PC-3 (cell line): Measurements from ENCODE around the gene POLDIP2.

Experiments
- EZH2phosphoT487 ChIP-seq: fragments of 300-600 bp; sonication (generic); IDR thresholded peaks from 2 replicates; pipeline ENCODE4 v1.6.1; 2018; ENCODE audit warnings: mild to moderate bottlenecking, antibody characterized with exemption, low read length, borderline replicate concordance
- TF ChIP-seq, protein P1 (sequence below): fragments of 300-600 bp; sonication (generic); conservative IDR thresholded peaks from 2 replicates; pipeline ENCODE4 v1.5.1; 2017; ENCODE audit warnings: antibody characterized with exemption, low read depth, mild to moderate bottlenecking, low read length

DNA sequence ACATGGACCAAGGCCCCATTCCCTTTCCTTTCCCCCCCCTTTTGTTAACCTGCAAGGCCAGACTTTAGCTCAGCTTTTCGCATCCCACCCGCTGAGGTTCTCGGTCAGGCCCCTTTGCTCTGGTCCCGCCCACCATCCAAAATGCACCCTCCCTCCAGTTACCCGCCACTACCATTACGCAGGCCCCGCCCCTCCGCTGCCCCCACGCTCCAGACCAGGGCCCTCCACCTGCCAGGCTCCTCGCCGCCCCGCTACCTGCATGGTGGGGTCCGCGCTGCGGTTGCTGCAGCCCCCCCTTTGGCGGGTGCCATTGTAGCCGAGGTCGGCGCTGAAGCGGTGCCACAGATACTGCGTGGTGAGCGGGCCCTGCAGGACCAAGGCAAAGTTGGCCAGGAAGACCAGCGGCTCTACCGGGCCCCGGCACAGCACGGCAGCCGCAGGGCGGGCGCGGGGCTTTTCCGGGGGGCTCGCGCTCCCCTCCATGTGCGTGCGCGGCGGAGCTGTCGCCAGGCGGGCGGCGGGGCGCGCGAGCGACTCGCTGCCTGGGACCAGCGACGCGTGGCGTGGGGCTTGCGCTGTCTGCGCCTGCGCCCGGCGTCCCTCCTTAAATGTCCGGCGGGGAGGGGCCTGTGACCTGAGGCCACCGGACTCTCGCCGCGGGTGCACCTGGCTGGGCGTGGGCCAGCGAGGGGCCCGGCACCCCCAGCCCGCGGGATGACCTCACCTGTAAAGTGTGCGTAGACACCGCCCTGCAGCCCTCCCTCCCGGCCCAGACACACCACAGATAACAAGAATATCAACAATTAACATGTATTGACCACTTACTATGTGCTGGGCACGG lies 48.5 kb upstream of the POLDIP2 start, which contains the start of gene SLC46A1:
- TF ChIP-seq, protein P1, sequence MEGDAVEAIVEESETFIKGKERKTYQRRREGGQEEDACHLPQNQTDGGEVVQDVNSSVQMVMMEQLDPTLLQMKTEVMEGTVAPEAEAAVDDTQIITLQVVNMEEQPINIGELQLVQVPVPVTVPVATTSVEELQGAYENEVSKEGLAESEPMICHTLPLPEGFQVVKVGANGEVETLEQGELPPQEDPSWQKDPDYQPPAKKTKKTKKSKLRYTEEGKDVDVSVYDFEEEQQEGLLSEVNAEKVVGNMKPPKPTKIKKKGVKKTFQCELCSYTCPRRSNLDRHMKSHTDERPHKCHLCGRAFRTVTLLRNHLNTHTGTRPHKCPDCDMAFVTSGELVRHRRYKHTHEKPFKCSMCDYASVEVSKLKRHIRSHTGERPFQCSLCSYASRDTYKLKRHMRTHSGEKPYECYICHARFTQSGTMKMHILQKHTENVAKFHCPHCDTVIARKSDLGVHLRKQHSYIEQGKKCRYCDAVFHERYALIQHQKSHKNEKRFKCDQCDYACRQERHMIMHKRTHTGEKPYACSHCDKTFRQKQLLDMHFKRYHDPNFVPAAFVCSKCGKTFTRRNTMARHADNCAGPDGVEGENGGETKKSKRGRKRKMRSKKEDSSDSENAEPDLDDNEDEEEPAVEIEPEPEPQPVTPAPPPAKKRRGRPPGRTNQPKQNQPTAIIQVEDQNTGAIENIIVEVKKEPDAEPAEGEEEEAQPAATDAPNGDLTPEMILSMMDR, result no peak
- TF ChIP-seq EZH2phosphoT487, result peak; percentile 86
